ENCODE results near the gene SEPTIN10.

The SEPTIN10 gene

GRCh38 chr2:109497911-109498870 is 115.6 kb downstream of the SEPTIN10 start:
- DNase-seq (ENCODE audit: low read depth in 3 of 3), result no peak

GRCh38 chr2:109497463-109497862 is 116.3 kb downstream of the SEPTIN10 start:
- no peak for DNase-seq (ENCODE audit: low read depth in 3 of 3)

DNA sequence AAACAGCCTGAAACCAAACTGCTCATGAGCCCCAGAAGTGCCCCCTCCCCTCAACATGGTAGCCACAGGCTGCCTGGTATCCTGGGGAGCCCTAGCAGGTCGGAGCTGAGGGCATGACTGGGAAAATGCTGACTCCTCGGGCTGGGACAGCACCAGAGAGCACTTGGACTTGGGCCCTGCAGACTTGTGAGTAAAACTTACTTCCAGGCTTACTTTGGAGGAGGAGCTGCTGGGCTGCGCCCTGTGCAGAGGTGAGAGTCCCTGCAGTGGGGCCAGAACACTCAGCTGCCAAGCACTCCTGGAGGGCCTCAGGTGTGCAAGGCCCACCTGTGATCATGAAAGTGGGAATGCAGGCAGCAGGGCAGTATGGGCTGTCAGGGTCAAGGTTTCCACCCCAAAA is 119.4 kb downstream of the SEPTIN10 start:
- no peak for DNase-seq (ENCODE audit: low read depth in 3 of 3)

GRCh38 chr2:109493176-109493935 is 120.4 kb downstream of the SEPTIN10 start:
- no peak for DNase-seq (ENCODE audit: low read depth in 3 of 3)
